Left kidney (tissue), 2 donors: ENCODE data around the gene FBXL22. TPM values are rescaled to one million over a fixed set of nuclear protein-coding genes. Genes with fewer than 3 reads are reported as not detected.

Experiments used
- DNase-seq: peaks from one replicate; pipeline ENCODE4 v3.0.0-alpha.2; 2013
- polyA plus RNA-seq: library from polyadenylated mRNA; unstranded; fragments of 120-200 nt; gene quantifications from one replicate; pipeline ENCODE4 v1.2.1, GENCODE V29; 2013; ENCODE audit not compliant: insufficient read length

The FBXL22 gene
- polyA plus RNA-seq, 1 donor, result 1.7 TPM

- no peak for DNase-seq
These were observed 3.2 kb upstream of the FBXL22 start for GRCh38 chr15:63593705-63594671.

DNA sequence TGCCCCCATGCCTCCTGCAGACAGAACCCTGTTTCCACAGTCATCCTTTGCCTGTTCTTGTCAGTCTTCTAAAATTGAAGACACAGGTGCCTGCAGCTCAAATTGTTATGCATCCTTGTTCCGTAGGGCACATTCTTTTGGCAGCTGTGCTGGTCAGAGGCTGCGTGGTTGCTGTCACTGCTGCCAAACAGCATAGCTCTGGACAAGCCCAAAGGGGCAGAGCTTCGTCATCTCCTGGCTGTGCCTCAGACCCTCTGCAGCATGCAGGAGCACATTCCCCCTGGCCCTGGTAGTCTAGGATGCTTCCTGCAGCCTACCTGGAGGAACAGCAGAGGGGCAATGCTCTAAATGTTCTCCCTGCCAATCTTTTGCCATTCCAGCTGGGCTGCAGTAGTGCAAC lies 2.1 kb upstream of the FBXL22 start:
- no peak for DNase-seq

DNA sequence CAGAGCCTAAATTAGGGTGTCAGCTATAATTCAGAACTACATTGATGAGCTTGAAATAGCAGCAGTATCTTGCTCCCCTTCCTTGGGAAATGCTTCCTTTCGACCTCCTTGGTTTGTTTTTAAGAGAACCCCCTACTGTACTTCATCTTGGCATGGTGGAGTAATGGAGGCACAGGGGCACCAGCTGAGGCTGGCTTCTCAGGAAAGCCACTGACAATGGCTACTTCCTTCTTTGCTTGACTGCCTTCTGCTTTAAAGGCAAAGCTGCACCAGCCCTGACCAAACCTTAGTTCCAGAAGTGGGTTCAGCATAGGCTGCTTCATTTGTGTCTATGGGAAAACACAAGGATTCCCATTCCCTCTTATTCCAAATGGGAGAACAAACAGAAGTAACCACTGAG lies 1.5 kb upstream of the FBXL22 start:
- no peak for DNase-seq

DNA sequence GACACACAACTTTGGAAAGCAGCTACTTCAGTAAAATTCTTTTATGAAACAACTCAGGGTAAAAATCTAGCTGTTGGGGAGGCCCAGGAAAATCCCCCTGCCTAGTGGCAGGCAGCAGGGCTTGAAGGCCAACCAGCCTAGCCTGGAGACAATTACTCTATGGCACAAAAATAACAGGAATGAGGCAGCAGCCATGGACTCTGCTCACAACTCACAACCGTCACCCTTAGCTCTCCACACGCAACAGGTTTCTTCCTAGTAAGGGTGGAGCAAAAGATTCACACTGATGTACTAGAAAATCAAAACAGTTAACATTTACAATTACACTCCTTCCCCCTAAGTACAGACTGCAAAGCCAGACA lies 530 bp upstream of the FBXL22 start:
- DNase-seq, result no peak

GRCh38 chr15:63597821-63598220 lies 634 bp downstream of the FBXL22 start:
- DNase-seq, result no peak

DNA sequence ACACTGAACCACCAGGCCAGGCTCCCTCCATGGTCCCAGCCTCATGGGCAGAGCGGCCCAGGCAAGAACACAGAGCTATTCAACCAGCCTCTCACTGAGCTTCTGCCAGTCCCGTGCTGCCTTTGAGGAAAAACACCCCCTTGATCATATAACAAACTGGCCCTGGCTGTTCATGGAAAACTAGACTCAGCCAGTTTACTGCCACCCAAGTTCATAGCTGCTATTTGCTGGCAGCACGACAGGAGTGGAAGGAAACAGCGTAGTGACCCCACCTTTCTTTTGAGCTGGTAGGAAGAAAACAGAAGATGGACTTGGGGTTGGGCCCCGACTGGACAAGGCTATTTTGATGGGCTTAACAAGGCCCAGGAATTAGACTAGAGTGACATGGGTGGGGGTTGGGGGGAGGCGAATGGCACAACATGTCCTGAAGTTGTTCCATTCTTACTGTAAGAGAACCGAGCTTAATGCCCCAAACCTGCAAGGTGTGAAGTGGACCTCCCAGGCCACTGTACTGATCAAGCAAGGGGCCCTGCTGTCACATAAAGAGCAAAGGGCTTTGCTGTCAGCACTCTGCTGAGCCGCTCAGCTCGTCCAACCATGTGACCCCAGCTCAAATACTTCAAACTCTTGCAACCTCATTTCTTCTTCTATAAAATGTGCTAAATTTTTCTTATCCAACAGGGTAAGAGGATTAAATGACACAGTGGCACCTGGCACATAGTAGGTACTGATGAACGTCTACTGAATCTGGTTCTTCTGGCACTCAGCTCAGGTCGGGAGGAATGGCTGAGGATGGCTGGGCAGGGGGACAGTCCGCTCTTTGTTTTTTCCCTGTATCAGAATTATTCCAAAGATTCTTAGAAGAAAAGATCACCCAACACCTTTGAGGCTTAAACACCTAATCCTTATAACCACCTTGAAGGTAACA lies 1.6 kb downstream of the FBXL22 start:
- DNase-seq, result no peak

DNA sequence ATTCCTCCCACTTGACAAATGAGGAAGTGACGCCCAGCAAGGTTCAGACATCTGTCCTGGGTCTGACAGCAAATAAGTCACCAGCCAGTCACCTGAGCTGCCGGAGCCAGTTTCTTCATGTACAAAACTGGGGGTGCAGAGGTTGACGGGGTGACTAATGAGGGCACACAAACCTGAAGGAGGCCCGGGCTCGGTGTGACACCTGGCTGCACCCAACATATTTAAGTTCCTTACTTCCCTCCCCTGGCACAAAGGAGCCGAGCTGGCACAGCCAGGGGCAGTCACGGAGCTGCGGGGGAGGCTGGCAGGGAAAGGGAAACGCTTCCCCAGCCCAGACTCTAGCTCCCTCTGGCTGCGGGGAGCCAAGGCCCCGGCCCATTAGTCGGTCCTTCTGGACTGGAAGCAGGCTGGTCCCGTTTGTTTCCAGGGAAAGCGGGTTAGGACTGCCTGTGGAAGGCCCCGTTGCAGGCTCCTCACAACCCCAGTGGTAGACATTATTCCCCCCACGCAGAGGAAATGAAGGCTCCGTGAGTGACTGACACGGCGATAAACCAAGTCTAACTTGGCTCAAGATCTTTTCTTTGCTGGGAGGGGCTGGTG lies 2.3 kb downstream of the FBXL22 start:
- no peak for DNase-seq

DNA sequence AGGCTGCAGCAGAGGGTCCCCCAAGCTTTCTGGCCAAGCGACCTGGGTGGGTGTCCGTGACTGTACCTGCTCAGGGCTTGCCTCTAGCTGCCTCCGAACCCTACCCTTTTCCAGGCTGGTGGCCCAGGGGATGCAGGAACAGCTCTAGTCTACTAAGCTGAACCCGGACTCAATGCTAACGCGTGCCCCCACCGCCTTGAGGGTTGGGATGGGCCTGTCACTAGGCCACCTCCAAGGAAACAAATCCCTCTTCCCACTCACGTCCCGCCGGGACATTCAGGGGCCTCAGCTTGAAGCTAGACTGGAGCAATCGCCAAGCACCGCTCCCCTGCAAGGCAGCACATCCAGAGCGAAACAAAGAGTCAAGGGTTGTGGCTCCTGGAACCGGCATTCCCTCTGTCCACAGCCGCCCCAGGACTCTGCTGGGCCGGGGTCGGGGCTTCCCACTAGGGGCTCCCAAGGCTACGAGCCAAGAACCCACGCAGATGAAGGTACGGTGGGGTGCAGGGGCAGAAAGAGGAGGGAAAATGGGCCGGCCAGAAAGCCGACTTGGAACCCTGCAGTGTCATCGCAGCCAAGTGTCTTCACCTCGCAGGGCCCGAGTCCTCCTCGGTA lies 2.9 kb downstream of the FBXL22 start:
- no peak for DNase-seq

DNA sequence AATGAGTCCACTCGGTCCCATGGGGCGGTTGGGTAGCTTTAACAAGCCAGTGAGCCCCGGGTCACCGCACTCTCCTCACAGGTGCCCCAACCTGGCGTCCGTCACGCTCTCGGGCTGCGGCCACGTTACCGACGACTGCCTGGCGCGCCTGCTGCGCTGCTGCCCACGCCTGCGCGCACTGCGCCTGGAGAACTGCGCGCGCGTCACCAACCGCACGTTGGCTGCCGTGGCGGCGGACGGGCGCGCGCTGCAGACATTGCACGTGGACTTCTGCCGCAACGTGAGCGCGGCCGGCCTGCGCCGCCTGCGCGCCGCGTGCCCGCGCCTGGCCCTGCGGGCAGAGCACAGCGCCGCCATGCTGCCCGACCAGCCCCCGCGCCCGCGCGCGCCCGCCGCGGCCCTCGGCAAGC lies 3.4 kb downstream of the FBXL22 start:
- DNase-seq, result peak; percentile 85

GRCh38 chr15:63601026-63601703 lies 4.0 kb downstream of the FBXL22 start:
- DNase-seq, result no peak

GRCh38 chr15:63601704-63602185 lies 4.6 kb downstream of the FBXL22 start:
- DNase-seq, result no peak

DNA sequence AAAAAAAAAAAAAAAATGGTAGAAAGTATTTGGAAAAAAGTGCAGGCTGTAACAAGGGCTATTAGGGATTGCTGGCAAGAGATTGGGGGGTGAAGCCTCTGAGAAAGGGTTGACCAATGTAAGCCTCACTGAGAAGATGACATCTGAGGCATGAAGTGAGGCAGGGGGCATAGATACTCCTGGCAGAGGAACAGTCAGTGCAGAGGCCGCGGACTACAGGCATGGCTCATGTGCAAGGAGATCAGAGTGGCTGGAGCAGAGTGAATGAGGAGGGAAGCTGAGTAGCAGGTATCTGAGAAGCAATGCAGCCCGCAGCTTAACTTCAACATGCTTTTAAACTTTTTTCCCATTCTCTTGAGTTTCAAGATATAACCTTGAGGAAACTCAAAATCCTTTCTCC lies 5.4 kb downstream of the FBXL22 start:
- DNase-seq, result no peak

DNA sequence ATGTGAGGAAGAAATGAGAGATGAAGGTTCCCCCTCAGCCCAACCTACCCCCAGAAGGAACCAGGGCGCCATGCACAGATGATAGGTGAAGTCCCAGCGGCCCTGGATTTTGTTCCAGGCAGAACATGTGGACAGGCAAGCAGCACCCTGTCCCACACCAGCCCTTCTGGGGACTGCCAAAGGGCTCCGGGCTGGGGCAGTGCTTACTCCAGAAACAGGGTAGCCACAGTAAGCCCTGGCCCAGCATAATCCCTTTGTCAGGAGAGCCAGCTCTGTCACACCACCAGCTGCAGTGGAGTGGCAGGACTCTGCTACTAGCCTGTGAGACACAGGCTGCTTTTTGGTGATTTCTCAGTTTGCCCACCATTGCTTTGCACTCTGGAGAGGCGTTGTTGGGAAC lies 6.3 kb downstream of the FBXL22 start:
- no peak for DNase-seq

- DNase-seq, result no peak
These were observed 7.1 kb downstream of the FBXL22 start for GRCh38 chr15:63604281-63604680.

GRCh38 chr15:63605036-63605435 lies 7.8 kb downstream of the FBXL22 start:
- no peak for DNase-seq

GRCh38 chr15:63605816-63606215 lies 8.6 kb downstream of the FBXL22 start:
- no peak for DNase-seq

DNA sequence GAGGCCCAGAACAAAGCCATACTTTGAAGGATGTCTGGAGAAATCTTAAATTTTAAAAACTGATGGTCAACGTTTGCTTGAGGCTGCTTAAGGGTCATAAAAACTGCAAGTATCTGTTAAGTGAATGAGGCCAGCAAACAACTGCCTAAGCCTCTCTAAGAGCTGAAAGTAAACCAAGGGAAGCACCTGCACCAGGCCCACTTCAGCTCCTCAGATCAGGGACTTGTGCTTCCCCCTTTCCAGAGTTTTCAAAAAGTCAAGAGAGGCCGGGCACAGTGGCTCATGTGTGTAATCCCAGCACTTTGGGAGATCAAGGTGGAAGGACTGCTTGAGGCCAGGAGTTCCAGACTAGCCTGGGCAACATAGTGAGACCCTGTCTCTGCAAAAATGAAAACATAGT lies 9.1 kb downstream of the FBXL22 start:
- DNase-seq, result no peak

GRCh38 chr15:63608989-63609388 lies 11.8 kb downstream of the FBXL22 start:
- no peak for DNase-seq

- DNase-seq, result no peak
These were observed 12.3 kb downstream of the FBXL22 start for GRCh38 chr15:63609448-63609847.

DNA sequence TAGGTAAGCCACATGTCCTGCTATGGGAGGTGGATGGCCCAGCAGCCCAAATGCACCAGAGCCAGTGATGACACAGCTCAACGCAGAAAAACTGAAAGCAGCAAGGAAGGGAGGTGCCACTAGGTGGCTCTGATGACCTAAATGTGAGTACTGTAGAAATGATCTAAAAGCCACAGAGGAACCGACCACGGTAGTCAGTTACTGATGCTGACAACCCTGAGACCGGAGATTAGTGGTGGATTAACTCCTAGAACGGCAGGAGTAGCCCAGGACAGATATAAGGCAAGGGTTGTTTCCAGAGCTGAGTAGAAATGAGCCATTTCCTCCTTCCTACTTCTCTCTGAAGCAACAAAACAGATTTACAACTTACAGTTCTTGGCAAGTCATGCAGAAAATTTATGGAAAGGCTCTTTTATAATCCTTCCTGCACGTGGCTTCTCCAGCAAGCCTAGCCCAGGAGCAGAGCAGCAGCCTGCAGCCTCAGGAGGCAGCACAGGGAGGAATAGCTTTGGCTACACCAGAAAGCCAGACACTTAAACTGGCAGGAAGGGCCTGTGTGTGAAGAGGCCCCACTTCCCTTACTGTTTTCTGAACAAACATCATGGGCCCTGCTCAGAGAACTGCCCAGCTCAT lies 13.1 kb downstream of the FBXL22 start:
- DNase-seq, result peak; percentile 89

- DNase-seq, result no peak
These were observed 14.0 kb downstream of the FBXL22 start for GRCh38 chr15:63611177-63611576.
